BLaER1 treated with 17β-estradiol and CSF1 and Interleukin-3, amounts not matched to agents 10 nM and 100 nM (cell line): ENCODE measurements around the gene G6PD.

ENCODE experiments used
- H3K27ac ChIP-seq, 11 experiments: shearing (Covaris generic); formaldehyde crosslinking; 2 replicates each; pipeline ENCODE4 v1.8.1; 2022
- H3K27me3 ChIP-seq, 11 experiments: shearing (Covaris generic); formaldehyde crosslinking; 2 replicates each; pipeline ENCODE4 v1.8.1; 2022
- H3K36me3 ChIP-seq, 11 experiments: shearing (Covaris generic); formaldehyde crosslinking; 2 replicates each; pipeline ENCODE4 v1.8.1; 2022
- H3K4me1 ChIP-seq, 10 experiments: shearing (Covaris generic); formaldehyde crosslinking; 2 replicates each; pipeline ENCODE4 v1.8.1; 2022
- H3K4me2 ChIP-seq, 11 experiments: shearing (Covaris generic); formaldehyde crosslinking; 2 replicates each; pipeline ENCODE4 v1.8.1; 2022
- H3K4me3 ChIP-seq, 10 experiments: shearing (Covaris generic); formaldehyde crosslinking; 2 replicates each; pipeline ENCODE4 v1.8.1; 2022
- H3K9ac ChIP-seq, 11 experiments: shearing (Covaris generic); formaldehyde crosslinking; 2 replicates each; pipeline ENCODE4 v1.8.1; 2022
- H3K9me3 ChIP-seq, 11 experiments: shearing (Covaris generic); formaldehyde crosslinking; replicated peaks in 1 of 11; 2 replicates each; pipeline ENCODE4 v1.8.1; 2022
- H4K20me1 ChIP-seq, 11 experiments: shearing (Covaris generic); formaldehyde crosslinking; 2 replicates each; pipeline ENCODE4 v1.8.1; 2022
- Cebpa-rat ChIP-seq, 11 experiments: shearing (Covaris generic); IDR thresholded peaks; 2 replicates each; pipeline ENCODE4 v1.8.1; 2022

G6PD gene

GRCh38 chrX:154481911-154482601, 64.6 kb downstream of the G6PD start:
- Histone ChIP-seq H4K20me1 (peaks cover 0 to 35% (median 21%) of the 10 kb centered on the region in 11 experiments; a peak in 12 of 22 replicates), H3K36me3 (peaks cover 0 to 20% (median 11%) of the 10 kb centered on the region in 11 experiments; a peak in 12 of 22 replicates), H3K4me1 (peaks cover 46 to 68% (median 58%) of the 10 kb centered on the region in 10 experiments), H3K9me3 (peaks cover 0 to 19% (median 9%) of the 10 kb centered on the region in 11 experiments; a peak in 11 of 22 replicates), H3K9ac (peak overlapping the region in 2 of 11 experiments; percentile 8 to 30; a peak in 1 of 22 replicates), H3K4me2 (peak overlapping the region in 7 of 11 experiments; percentile 70 to 88 (median 80); a peak in 9 of 22 replicates), H3K4me3 (no peak overlapping the region), H3K27me3 (peaks cover 42 to 74% (median 59%) of the 10 kb centered on the region in 11 experiments), H3K27ac (0 out of 22 replicates have a peak overlapping the region, but pooled peaks of 1 of the 11 experiments have one; percentile 24)
- TF ChIP-seq Cebpa-rat (IDR thresholded peaks at IDR 0.05) = no peak
